Activated CD8-positive, alpha-beta memory T cell treated with anti-CD3 and anti-CD28 coated beads for 48 hours (primary cell): ENCODE data around the gene TM9SF1.

ENCODE experiments used
- DNase-seq, 3 experiments: peaks; one replicate each; pipeline ENCODE4 v3.0.0-alpha.2; 2020; ENCODE audit warnings: low read depth in 2 of 3, low spot score in 2 of 3

TM9SF1 gene

GRCh38 chr14:24198814-24199524 is 3.7 kb upstream of the TM9SF1 start:
- no peak for DNase-seq

DNA sequence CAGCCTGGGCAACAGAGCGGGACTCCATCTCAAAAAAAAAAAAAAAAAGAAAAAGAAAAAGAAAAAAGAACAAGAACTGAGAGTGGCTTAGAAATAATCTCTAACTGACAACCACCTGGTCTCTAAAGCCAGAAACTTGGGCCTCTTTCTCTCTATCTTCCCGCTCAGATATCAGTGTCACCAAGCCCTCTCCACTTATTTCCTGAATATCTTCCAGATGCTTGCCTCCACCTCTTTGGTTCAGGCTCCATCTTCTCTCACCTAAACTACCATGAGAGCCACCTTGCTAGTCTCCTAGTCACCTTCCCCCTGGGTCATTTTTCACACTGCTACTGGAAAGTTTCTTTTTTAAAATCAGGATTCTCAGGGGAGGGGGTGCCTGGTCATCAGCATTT is 1.8 kb upstream of the TM9SF1 start:
- no peak for DNase-seq

GRCh38 chr14:24196071-24197055 is 1.1 kb upstream of the TM9SF1 start:
- no peak for DNase-seq

- DNase-seq = no peak
Observed at GRCh38 chr14:24194873-24195185, 412 bp downstream of the TM9SF1 start.

GRCh38 chr14:24194186-24194872 is 912 bp downstream of the TM9SF1 start:
- DNase-seq = no peak

DNA sequence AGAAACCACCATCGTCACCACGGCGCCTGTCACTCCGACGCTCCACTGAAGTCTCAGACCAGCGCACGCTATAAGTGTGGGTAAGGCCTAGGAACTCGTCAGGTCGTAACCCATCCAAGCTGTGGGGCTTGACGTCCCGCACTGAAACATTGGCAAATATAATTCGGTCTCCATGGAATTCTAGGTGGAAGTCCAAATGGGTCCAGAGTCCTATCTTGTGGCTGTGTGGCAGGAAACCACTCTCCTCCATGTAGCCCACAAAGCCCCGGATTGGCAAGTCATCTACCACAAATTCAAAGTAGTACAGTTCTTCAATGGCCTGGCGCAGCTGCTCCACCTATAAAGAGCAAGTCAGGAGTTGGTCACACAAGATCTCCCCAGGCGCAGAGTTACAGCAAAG is 2.3 kb downstream of the TM9SF1 start:
- no peak for DNase-seq

- DNase-seq = no peak
Observed at GRCh38 chr14:24190416-24190815, 4.8 kb downstream of the TM9SF1 start.

GRCh38 chr14:24189460-24189859 is 5.8 kb downstream of the TM9SF1 start:
- no peak for DNase-seq

DNA sequence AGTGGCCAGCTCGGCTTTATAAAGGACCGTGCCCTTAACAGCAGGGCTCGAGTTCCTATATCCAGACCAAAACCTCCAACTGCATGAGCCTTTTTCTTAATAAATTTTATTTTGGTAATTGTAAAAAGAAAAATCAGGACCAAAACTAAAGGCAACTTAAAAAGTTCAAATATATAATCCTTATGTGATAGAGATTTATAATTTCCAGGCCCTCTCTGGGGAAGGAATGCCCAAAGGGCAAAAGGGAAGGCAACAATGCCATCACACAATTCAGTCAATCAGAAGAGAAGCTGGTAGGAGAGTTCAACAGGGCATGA is 6.2 kb downstream of the TM9SF1 start:
- DNase-seq = no peak

- peak; percentile 71 to 90 (median 86) for DNase-seq
Observed at GRCh38 chr14:24188251-24189058, 6.8 kb downstream of the TM9SF1 start, which contains the start of gene IPO4. Gene IPO4 (minus strand): TSS chr14:24188816. CDS start chr14:24188787, 29 bp downstream.

DNA sequence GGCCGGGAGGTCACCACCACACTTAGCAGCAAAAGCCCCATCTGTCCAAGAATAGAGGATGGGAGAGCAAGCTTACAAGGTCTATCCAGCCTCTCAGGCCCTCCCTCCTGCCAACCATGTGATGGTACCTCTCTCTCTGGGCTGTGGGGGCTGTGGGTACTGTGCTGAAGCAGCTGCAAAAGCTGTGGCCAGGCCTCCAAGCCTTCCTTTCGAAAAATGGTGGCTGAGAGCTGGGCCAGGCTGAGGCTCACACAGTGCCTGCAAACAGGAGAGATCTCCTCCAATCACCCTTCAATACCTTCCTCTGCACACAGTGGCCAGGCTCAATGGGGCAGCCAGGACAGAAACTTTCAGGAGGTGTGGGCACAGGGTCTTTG is 7.7 kb downstream of the TM9SF1 start:
- no peak for DNase-seq

DNA sequence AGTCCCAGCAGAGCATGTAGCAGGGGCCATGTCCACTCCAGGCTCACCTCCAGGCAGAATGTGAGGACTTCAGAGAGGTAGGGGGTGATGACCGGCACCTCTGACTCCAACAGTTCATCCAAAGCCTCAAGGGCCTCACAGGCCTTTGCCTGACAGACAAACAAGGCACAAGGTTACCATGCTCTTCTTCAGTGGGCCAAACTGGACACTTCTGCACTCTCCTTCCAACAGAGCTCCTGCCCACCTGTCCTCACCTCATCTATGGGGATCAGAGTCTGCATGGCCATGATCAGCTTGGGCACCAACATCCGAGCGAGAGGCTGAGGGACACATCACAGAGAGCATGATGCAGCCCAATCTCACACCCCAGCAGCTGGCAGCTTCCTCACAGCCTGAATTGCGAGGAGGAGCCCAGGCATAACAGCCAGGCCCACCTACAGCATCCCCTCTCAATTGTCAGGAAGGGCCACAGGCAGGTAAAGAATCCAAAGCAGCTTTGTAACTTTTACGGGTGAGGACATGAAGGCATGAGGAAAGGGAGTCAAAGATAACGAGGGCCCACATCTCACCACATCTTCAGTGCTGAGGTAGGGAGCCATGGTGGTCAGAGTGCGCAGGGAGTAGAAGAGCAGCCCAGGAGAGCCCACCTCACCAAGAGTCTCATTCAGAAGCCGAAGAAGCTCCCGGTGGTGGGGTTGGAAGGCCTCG is 8.3 kb downstream of the TM9SF1 start:
- DNase-seq = no peak

- no peak for DNase-seq
Observed at GRCh38 chr14:24185741-24186140, 9.5 kb downstream of the TM9SF1 start.

- DNase-seq = no peak
Observed at GRCh38 chr14:24185026-24185425, 10.2 kb downstream of the TM9SF1 start.

GRCh38 chr14:24184104-24184970 is 10.9 kb downstream of the TM9SF1 start:
- no peak for DNase-seq

DNA sequence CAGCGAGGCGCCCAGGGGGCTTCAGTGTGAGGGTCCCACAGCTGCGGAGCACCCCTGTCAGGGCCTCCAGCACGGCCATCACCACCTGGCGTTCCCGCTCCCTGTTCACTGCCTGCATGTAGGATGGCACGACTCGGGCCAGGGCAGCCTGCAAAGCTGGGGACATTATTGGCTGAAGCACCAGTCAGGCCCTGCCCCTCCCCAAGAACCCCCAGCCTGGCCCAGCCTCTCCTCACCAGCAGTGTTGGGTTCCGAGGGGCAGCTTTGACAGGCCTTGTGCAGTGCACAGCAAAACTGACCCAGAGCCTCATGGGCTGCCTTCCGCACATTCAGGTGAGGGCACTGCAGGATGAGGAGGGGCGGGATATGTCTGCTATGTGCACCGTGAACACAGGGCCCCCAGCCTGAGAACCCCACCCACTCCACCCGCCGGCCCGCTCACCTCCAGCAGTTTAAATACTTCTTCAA is 12.2 kb downstream of the TM9SF1 start:
- no peak for DNase-seq

DNA sequence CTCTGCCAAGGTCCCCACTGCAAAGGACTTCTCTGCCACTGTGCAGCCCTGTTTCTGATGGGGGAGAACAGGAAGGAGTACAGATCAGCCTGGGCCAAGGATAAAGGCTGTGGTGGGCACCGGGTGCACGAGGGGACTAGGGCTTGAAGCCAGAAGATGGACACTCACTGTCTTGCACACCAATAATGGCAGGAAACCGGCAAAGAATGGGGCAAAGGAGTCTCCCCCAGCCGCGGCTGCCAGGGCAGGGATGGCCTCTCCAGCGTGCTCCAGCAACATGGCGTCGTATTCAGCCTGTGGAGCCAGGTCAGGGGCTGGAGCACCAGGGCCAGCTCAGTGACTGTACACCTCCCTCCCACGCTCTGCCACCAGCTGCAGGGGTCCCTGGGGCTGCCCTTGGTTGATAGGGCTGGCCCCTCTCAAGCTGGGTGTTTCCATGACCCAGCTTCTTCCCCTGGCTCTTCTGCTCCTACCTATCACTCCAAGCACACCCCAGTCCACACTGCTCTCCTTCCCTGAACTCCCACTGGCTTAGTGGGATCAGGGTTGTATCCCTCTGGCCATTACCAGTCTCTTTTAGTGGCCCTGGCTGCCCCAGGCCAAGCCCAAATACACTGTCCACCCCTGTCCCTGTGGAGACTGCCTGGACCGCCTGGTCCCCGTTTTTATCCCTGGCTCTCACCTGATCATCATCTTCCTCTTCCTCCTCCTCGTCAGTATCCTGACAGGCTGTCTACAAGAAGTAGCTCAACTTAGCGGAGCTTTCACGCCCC is 12.9 kb downstream of the TM9SF1 start:
- DNase-seq = no peak

DNA sequence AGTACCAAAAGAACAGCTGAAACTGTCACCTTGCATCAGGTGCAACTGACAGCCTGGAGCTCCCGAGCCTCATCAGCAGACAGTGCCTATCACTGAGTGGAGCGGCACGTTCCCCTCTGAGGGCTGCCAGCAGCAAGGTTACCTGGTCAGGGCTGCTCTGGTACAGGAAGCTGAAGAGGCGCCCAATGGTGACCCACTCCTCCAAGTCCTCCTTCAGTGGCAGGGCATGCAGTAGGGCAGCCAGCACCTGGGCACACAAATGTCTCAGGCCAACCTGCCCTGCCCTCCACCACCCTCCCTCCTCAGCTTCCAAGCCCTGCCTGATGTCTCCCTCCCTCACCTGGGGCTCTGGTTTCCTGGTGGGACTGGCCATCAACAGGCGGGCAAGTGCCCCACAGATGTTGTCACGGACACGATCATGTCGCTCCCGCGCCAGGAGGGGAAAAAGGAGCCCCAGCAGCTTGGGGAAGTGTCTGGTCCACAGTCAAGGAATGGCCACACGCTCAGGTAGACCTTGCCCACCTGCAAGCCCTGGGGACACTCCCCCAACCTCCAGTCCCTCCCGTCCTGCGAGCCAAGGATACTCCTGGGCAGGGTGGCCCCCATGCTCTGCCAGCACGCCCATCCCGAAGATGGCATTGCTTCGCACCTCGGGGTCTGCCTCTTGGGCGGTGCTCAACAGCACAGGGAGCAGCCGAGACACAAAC is 13.7 kb downstream of the TM9SF1 start:
- DNase-seq = no peak
